Natural killer cell treated with Interleukin-12 subunit alpha and Interleukin-12 subunit beta and Interleukin-15 and Interleukin-18, amount 100 ng/mL, for 72 hours (primary cell): ENCODE data around the gene SFXN4. TPM values are rescaled to one million over a fixed set of nuclear protein-coding genes. Genes with fewer than 3 reads are reported as not detected.
A peak's percentile ranks its signal among the peaks of the same experiment; 100 is the strongest.

ENCODE experiments used
- ATAC-seq, 2 donors: fragments of 150-1000 bp; cut with Tn5 transposase in 1 of 2; sonication (Bioruptor Pico), chemical (Tn5 transposase) in 1 of 2; 2 replicates each; pipeline ENCODE4 v1.10.0; 2021
- DNase-seq: peaks from one replicate; pipeline ENCODE4 v3.0.0; 2022; ENCODE audit warnings: low spot score
- H3K27ac Mint-ChIP-seq, 2 donors: 1 replicate in 1 of 2; 2 replicates in 1 of 2; pipeline ENCODE4 v1.8.0; 2022; ENCODE audit warnings: mixed read lengths in 2 of 2, mild to moderate bottlenecking in 1 of 2, moderate library complexity in 1 of 2
- H3K27me3 Mint-ChIP-seq, 2 donors: 1 replicate in 1 of 2; 2 replicates in 1 of 2; pipeline ENCODE4 v1.8.0; 2022; ENCODE audit warnings: mixed read lengths in 2 of 2
- H3K36me3 Mint-ChIP-seq: one replicate; pipeline ENCODE4 v1.8.0; 2022; ENCODE audit warnings: mixed read lengths
- H3K4me1 Mint-ChIP-seq, 2 donors: 1 replicate in 1 of 2; 2 replicates in 1 of 2; pipeline ENCODE4 v1.8.0; 2022; ENCODE audit warnings: low read depth in 2 of 2, mixed read lengths in 2 of 2, mild to moderate bottlenecking in 1 of 2
- H3K4me3 Mint-ChIP-seq: one replicate; pipeline ENCODE4 v1.8.0; 2022; ENCODE audit warnings: mixed read lengths
- H3K9me3 Mint-ChIP-seq: 2 replicates; pipeline ENCODE4 v1.8.0; 2022; ENCODE audit warnings: mixed read lengths
- total RNA-seq, 2 donors: library from RNA; stranded (reverse); gene quantifications; one replicate each; pipeline ENCODE4 v1.2.3, GENCODE V29; 2022

Gene SFXN4, protein sequence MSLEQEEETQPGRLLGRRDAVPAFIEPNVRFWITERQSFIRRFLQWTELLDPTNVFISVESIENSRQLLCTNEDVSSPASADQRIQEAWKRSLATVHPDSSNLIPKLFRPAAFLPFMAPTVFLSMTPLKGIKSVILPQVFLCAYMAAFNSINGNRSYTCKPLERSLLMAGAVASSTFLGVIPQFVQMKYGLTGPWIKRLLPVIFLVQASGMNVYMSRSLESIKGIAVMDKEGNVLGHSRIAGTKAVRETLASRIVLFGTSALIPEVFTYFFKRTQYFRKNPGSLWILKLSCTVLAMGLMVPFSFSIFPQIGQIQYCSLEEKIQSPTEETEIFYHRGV
- total RNA-seq, result 10 to 100 TPM; 22.4 to 48.0 TPM

DNA sequence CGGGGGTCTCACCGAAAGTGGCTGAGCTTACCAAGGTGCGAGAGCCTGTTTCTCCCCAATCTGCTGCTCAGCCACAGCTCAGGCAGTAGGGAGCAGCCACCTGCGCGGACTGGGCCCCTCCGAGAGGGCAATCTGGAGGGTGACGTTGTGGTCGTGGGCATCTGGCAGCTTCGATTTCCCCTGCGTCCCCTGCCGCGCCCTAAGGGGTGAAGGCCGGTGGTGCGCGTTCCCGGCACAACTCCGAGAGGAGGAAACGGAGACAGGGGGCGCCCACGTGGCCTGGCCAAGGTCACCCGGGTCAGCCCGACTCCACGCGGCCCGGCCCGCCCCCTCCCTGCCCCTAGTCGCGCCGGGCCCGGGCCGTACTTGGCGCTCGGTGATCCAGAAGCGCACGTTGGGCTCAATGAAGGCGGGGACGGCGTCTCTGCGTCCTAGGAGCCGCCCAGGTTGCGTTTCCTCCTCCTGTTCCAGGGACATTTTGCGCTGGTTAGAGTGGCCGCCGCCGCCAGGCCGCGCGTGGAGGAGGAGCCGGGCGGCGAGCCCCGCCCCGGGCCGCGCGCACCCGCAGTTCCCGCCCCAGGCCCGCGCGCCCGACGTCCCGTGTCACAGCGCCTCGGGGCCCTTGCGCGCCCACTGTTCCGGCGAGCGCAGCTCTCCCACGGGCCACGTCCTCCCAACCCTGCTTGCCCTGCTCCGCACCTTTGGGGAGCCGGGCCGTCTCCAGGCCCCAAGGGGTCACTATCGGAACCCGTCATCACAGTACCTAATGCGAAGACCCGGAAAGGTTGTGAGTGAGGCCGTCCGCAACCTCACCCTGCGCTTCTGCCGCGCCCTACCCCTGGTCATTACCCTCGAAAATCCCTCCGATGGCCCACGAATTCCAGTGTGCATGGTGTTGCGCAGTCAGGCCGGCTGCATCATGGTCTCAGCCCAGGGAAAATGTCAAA is at the start of gene SFXN4:
Gene SFXN4, minus strand, starts transcription at position 544 of the 947 bp plus-strand sequence. Its CDS starts 67 bp downstream, at position 477.
- ATAC-seq (peak; percentile 97), DNase-seq (peak; percentile 87)
- Mint-ChIP-seq H3K36me3 (peaks cover 15% of the 10 kb centered on the region), H3K27me3 (no peaks in the 10 kb centered on the region), H3K4me3 (peak within 1 kb of the TSS; percentile 89), H3K4me1 (peaks cover 25 to 26% of the 10 kb centered on the region in 2 donors), H3K27ac (peak within 1 kb of the TSS; percentile 80 to 82), H3K9me3 (no peaks in the 10 kb centered on the region)

DNA sequence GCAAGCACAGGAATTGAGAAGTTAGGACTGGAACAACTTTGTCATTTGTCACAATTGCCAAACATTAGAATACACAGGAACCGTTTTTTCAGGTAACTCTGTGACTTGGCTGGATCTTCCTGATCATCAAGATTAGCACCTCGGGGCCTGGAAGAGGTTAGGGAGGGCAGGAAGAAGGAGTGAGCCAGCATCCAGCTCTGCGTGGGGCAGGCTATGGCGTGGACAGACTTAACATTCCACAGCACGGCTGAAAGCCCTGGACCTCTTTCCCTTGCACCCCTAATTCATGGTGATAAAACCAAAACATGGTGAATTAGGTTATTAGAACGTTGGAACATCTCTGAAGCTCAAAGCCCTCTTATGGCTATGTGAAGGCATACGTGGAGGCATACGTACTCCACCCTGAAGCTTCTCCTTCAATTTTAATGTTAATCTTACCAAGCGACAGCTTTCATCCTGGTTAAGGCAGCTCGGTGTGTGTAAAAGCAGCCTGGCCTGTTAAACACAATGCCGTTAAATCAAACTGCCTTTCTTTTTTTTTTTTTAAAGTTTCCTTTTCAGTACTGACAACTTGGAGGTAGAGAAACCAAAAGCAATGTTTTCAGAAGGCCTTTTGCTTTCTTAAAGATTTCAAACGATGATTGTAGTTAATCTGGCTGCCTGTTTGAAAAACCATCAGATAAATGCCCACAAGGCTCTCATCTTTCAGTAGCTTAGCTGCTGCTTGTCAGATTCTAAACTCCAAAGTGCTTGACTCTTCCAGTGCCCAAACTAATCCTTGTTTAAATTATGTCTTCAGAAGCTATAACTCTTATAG is 46.3 kb upstream of the SFXN4 start:
- Mint-ChIP-seq H3K27me3 (no peaks in the 10 kb centered on the region), H3K4me1 (peaks cover 43 to 59% of the 10 kb centered on the region in 2 donors), H3K4me3 (peak overlapping the region; percentile 76), H3K36me3 (no peaks in the 10 kb centered on the region), H3K27ac (peak overlapping the region; percentile 87 to 94), H3K9me3 (no peaks in the 10 kb centered on the region)
- no peak for ATAC-seq
- DNase-seq, result no peak

DNA sequence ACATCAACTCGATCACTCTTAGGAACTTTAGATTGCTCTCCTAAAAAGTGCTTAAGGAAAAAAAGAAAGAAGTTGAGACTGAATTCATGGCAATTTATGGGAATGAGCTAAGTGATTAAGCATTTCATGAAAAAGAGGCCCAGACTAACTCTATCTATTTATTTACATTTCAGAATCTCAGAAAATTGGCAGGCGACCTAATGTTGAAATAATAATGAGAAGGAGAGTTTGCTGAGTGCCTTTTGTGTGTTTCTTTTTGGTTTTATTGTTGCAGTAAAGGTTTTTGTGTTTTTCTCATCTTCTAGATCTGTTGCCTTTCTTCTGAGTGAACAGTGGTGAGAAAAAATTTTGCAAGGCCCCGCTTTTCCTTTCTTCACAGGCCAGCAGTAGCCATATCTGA is 45.7 kb upstream of the SFXN4 start:
- DNase-seq, result no peak
- Mint-ChIP-seq H3K27me3 (no peaks in the 10 kb centered on the region), H3K4me1 (peaks cover 45 to 63% of the 10 kb centered on the region in 2 donors), H3K9me3 (no peaks in the 10 kb centered on the region), H3K27ac (peak overlapping the region; percentile 87 to 94), H3K36me3 (no peaks in the 10 kb centered on the region), H3K4me3 (peak overlapping the region; percentile 76)
- no peak for ATAC-seq

DNA sequence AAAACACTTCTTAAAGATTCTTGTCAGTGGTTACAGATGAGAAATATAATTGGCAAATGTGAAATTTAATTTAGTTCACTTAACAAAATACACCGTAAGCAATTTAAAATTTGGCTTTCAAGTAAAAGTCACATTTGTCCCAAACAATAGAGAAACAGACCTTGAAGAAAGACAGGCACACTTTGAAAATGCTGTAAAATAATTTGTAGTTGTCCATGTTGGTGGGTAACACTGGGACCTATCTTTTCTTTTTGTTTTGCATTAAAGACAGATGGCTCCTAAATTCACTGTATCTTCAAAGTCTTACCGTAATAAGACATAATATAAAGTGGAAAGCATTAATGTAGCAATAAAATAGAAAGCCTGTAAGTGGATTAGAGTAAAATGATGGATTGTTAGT is 45.1 kb upstream of the SFXN4 start:
- Mint-ChIP-seq H3K4me3 (peak overlapping the region; percentile 76), H3K27ac (peak overlapping the region; percentile 87 to 94), H3K9me3 (no peaks in the 10 kb centered on the region), H3K36me3 (no peaks in the 10 kb centered on the region), H3K4me1 (peaks cover 47 to 66% of the 10 kb centered on the region in 2 donors), H3K27me3 (no peaks in the 10 kb centered on the region)
- ATAC-seq, result no peak
- DNase-seq, result no peak

DNA sequence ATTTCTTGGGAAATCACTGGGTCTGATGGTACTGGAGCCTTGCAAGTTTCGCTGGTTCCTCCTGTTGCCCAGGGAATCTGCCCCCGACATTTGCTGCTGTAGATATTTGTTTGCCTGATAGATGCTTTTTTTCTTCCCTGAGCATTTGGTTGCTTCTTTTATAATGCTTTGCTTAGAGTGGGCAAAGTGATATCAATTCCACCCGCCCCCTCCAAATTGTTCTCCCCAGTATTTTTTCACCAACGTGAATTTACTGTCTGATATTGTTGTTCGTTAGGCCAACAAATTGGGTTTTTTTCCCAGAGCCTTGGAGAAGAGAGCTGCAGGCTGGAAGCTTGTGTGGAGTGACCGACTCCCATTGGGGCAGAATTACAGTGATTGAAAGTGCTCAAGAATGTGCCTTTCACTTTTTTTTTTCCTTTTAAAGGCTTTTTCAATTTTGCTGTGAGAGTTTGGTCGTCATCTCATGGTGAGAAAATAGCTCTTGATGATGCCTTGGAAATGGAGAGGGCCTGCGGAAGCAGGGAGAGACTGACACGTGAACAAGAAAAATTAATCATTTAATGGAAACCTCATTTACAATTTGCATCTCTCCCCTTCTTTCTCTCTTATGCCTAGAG is 44.3 kb upstream of the SFXN4 start:
- Mint-ChIP-seq H3K4me1 (peaks cover 47 to 65% of the 10 kb centered on the region in 2 donors), H3K4me3 (peak overlapping the region; percentile 95), H3K27ac (peak overlapping the region; percentile 76 to 82), H3K27me3 (no peaks in the 10 kb centered on the region), H3K9me3 (no peaks in the 10 kb centered on the region), H3K36me3 (no peaks in the 10 kb centered on the region)
- DNase-seq (no peak), ATAC-seq (no peak)

DNA sequence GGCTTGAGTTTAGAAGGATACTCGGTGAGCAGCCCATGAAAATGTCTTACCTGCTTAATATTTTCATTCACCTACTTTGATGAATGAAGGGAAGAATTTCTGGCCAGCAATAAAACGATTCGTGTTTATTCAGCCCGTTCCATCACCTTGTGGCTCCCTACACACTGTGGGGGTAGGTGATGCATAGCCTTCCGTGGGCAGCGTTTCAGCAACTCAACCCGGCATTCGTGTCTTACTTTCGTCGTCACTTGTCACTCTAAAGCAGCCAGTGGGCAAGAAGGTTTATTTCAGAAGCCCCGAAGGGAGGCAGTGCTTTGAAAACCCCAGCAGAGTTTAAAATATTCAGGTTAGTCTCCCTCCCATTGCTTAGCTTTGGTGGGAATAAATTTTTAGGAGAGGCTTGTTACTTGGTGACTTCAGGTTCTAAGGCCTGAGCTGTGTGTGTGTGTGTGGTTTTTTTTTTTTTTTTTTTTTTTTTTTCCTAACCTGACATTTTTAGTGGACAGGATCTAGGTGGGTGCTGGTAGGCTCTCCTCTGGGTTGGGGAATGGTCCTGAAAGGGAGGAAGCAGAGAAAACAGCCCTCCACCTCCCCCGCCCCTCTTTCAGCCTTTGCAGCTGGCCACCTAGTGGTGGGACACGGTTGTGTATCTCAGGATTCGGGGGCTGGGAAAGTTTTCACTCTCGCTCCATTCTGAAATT is 43.7 kb upstream of the SFXN4 start:
- no peaks in the 10 kb centered on the region for H3K36me3 Mint-ChIP-seq
- no peaks in the 10 kb centered on the region for H3K9me3 Mint-ChIP-seq
- peaks cover 42 to 58% of the 10 kb centered on the region in 2 donors for H3K4me1 Mint-ChIP-seq
- H3K4me3 Mint-ChIP-seq, result peak overlapping the region; percentile 95
- H3K27ac Mint-ChIP-seq, result peak overlapping the region; percentile 76 to 82
- no peaks in the 10 kb centered on the region for H3K27me3 Mint-ChIP-seq
- DNase-seq (no peak), ATAC-seq (no peak)

DNA sequence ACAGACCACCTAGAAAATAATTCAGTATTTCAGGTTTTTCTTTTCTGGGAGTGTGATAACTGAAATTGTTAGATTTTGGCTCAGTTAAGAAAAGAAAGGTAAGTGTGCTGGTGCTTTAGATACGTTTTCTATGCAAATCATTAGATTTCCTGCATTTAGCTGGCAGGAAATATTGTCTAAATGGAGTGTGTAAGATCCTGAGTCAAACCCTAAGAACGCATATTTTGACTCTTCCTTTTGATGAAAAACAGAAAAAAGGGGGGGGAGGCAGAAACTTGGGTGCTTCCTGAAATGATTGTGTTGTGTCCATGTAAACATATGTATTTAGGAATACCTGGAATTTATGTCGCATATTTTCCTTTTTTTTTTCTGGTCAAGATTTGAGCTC is 43.0 kb upstream of the SFXN4 start:
- peaks cover 38 to 54% of the 10 kb centered on the region in 2 donors for H3K4me1 Mint-ChIP-seq
- no peak for ATAC-seq

DNA sequence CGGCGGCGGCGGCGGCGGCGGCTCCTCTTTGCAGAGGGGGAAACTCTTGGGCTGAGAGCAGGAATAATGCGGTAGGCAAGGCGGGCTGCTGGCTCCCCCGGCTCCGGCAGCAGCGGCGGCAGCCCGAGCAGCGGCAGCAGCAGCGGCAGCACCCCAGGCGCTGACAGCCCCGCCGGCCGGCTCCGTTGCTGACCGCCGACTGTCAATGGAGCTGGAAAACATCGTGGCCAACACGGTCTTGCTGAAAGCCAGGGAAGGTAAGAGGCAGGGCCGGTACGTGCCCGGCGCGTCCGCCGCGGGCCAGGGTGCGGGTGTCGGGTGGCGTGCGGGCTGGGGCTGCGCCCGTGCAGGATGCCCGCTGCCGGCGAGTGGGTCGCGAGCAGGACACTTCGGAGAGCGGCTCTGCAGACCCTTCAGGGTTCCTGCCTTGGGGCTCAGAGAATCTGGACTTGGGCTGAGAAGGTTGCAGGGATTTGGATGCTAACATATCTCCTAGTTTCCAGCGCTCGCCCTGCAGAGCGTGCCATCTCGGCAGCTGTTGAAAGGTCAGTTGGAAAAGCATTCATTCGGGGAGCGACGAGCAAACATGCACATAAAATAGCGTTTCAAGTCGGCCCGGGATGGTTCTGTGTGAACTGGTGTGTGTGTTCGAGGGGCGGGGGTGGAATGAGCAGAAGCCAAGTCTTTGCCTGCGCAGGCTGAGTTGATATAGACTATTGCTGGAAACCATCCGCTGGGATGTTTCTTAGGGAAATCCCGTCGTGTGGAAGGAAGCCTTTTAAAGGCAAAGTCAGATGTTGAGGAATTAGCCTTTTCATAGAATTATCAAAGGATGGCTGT is 42.4 kb upstream of the SFXN4 start:
- DNase-seq, result no peak
- peak; percentile 21 to 29 for ATAC-seq
- peaks cover 38 to 54% of the 10 kb centered on the region in 2 donors for H3K4me1 Mint-ChIP-seq
- H3K9me3 Mint-ChIP-seq, result no peaks in the 10 kb centered on the region
- H3K4me3 Mint-ChIP-seq, result peak overlapping the region; percentile 95
- no peaks in the 10 kb centered on the region for H3K36me3 Mint-ChIP-seq
- H3K27me3 Mint-ChIP-seq, result no peaks in the 10 kb centered on the region
- H3K27ac Mint-ChIP-seq, result peak overlapping the region; percentile 76 to 82

More for the DNA sequence above, 43.0 kb upstream of the SFXN4 start:
- no peaks in the 10 kb centered on the region for H3K9me3 Mint-ChIP-seq
- H3K36me3 Mint-ChIP-seq, result no peaks in the 10 kb centered on the region
- H3K4me3 Mint-ChIP-seq, result peak overlapping the region; percentile 95
- H3K27me3 Mint-ChIP-seq, result no peaks in the 10 kb centered on the region
- H3K27ac Mint-ChIP-seq, result peak overlapping the region; percentile 76 to 82
- no peak for DNase-seq

DNA sequence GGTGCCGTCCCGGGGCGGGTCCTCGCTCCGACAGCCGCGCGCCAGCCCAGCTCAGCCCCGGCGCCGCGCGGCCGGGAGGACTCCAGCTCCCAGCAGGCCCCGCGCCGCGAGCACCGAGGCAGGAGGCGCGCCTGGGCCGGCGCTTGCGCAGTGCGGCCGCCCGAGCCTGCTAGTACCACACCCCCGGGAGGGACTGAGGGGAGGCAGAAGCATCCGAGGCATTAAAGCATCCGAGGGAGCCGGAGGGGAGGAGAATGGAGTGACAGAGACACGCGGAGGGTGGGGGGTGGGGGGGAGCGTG is 41.8 kb upstream of the SFXN4 start, which contains the start of gene GRK5:
Gene GRK5, plus strand, starts transcription at position 206 of the 301 bp plus-strand sequence. CDS start 347 bp downstream, outside the sequence.
- Mint-ChIP-seq H3K4me1 (peaks cover 33 to 47% of the 10 kb centered on the region in 2 donors), H3K27me3 (no peaks in the 10 kb centered on the region), H3K4me3 (peak within 1 kb of the TSS; percentile 95), H3K9me3 (no peaks in the 10 kb centered on the region), H3K27ac (peak within 1 kb of the TSS; percentile 89 to 96), H3K36me3 (no peaks in the 10 kb centered on the region)
- DNase-seq (peak; percentile 97), ATAC-seq (peak; percentile 94 to 95)

DNA sequence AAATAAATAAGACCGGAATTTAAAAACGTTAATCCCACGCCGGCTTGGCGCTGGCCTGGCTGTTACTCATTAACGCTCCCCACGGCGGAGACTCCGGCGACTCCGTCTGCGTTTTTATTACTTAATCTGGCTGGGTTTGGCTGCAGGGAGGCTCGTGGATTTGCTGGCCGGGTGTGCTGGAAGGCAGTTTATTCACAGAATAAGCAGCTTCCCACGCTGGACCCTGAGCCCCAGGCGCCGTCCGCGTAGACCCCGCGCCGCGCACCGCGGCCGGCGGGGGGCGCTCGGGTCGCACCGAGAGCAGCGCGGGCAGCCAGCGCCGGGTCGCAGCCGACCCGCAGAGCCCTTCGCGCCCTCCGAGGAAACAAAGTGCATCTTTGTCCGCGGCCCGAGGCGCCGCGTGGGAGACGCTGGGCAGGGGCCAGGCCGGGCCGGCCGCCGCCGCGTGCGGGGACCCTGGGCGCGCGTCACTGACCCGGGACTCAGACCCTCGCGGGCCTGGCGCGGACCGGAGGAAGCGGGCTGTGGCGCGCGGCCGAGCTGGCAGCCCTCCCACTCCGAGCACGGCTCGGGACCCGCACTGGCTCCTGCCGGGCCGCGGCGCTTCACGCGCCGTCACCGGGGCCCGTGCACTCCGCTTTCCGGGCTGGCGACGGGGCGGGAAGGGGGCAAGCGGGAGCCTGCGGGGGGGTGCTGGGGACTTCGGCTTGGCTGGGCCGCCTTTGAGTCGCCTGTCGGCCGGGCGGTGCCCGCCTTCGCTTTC is 41.3 kb upstream of the SFXN4 start:
- H3K36me3 Mint-ChIP-seq, result no peaks in the 10 kb centered on the region
- H3K27me3 Mint-ChIP-seq, result no peaks in the 10 kb centered on the region
- DNase-seq, result peak; percentile 79
- peak; percentile 70 to 72 for ATAC-seq
- H3K9me3 Mint-ChIP-seq, result no peaks in the 10 kb centered on the region
- peaks cover 30 to 42% of the 10 kb centered on the region in 2 donors for H3K4me1 Mint-ChIP-seq
- peak overlapping the region; percentile 94 for H3K4me3 Mint-ChIP-seq
- peak overlapping the region; percentile 89 to 96 for H3K27ac Mint-ChIP-seq

DNA sequence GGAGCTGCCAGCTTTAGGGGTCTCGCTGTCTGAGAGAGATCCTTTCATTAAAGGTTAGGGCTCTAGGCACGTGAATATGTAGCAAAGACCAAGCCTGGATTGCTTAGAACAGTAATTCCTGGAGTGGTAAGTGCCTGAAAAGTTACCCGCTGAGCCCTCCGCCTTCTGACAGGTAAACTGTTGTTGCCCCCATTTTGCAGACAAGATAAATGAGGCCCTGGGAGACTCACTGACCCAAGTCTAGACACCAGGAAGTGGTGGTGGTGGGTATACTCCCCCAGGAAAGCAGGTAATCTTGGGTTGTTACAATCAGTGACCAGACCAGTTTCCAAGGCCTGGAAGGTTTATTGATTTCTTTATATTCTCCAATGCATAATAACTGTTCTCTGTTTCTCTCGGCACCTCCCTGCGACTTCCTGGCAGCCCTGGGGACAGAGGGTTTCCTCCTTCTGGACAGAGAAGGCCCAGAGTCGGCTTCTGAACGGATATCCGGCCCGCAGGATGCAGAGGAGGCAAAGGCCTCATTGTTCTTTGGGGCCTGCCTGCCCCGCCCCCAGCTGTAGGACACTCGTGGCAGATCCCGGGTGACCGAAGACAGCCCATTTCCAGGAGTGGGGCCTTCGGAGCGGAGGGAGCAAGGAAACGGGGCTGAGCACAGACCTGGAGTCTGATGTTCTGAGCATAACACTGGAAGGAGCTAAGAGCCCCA is 40.5 kb upstream of the SFXN4 start:
- ATAC-seq (peak; percentile 46 to 50), DNase-seq (peak; percentile 85)
- H3K36me3 Mint-ChIP-seq, result no peaks in the 10 kb centered on the region
- H3K4me3 Mint-ChIP-seq, result peak overlapping the region; percentile 94
- H3K27me3 Mint-ChIP-seq, result no peaks in the 10 kb centered on the region
- H3K4me1 Mint-ChIP-seq, result peaks cover 23 to 35% of the 10 kb centered on the region in 2 donors
- H3K9me3 Mint-ChIP-seq, result no peaks in the 10 kb centered on the region
- H3K27ac Mint-ChIP-seq, result peak overlapping the region; percentile 89 to 96
